GM12864 (cell line): ENCODE measurements around the gene RHOF.
A peak's percentile ranks its signal among the peaks of the same experiment; 100 is the strongest.

Experiments
- DNase-seq: peaks from one replicate; pipeline ENCODE4 v3.0.0-alpha.2; 2011; ENCODE audit warnings: low read depth
- H3K4me3 ChIP-seq: 2 replicates; pipeline ENCODE4 v1.5.1; 2011; ENCODE audit warnings: mild to moderate bottlenecking, low read depth, low read length, control low read depth
- TF ChIP-seq, protein P1 (sequence below): IDR thresholded peaks from 2 replicates; pipeline ENCODE4 v1.5.1; 2011; ENCODE audit warnings: low read depth, mild to moderate bottlenecking, moderate library complexity, low read length, control low read depth, inconsistent platforms; ENCODE audit errors: missing control alignments

The RHOF gene, protein sequence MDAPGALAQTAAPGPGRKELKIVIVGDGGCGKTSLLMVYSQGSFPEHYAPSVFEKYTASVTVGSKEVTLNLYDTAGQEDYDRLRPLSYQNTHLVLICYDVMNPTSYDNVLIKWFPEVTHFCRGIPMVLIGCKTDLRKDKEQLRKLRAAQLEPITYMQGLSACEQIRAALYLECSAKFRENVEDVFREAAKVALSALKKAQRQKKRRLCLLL

DNA sequence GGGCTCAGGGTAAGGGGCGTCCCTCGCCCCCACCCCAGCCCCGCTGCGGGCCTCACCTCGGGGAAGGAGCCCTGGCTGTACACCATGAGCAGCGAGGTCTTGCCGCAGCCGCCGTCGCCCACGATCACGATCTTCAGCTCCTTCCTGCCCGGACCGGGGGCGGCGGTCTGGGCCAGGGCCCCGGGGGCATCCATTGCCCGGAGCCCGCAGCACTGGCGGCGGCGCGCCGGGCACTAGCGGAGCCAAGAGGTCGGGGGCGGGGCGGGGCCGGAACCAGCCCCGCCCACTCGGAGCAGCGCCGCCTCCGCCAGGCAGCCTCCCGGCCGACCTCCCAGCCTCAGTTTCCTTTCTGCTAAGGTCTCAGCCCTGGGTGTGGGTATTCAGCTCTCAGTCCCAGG lies at the start of gene RHOF:
RHOF (minus strand) TSS at position 249 of the 398 bp plus-strand sequence; CDS start at position 194, 55 bp downstream.
- H3K4me3 ChIP-seq = peak within 1 kb of the TSS; percentile 84
- no peak for DNase-seq
- TF ChIP-seq, protein P1, sequence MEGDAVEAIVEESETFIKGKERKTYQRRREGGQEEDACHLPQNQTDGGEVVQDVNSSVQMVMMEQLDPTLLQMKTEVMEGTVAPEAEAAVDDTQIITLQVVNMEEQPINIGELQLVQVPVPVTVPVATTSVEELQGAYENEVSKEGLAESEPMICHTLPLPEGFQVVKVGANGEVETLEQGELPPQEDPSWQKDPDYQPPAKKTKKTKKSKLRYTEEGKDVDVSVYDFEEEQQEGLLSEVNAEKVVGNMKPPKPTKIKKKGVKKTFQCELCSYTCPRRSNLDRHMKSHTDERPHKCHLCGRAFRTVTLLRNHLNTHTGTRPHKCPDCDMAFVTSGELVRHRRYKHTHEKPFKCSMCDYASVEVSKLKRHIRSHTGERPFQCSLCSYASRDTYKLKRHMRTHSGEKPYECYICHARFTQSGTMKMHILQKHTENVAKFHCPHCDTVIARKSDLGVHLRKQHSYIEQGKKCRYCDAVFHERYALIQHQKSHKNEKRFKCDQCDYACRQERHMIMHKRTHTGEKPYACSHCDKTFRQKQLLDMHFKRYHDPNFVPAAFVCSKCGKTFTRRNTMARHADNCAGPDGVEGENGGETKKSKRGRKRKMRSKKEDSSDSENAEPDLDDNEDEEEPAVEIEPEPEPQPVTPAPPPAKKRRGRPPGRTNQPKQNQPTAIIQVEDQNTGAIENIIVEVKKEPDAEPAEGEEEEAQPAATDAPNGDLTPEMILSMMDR = peak; percentile 0

GRCh38 chr12:121839993-121840761 lies 46.7 kb upstream of the RHOF start:
- no peak for DNase-seq
- H3K4me3 ChIP-seq = peak overlapping the region; percentile 74
- TF ChIP-seq, protein P1 = no peak

GRCh38 chr12:121839106-121839992 lies 45.9 kb upstream of the RHOF start:
- H3K4me3 ChIP-seq = peak overlapping the region; percentile 74
- peak; percentile 88 for DNase-seq
- TF ChIP-seq, protein P1 = peak; percentile 15

DNA sequence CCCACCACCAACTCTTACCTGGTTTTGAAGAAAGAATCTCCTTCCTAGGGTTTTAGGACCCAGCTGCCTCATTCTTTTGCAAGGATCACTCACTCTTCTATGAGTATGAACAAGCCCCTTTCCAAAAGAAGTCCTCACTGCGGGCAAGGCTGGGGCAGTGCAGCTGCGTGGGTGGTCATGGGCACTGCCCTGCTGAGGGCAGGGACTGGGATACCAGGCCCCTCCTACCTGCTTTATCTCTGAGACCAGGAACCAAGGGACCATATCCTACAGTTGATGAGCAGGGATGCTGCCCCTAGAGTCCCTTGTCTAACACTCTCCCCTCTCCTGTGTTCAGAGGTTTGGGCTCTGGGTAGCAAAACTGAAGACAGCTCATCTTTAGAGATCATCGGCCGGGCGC lies 44.6 kb upstream of the RHOF start:
- DNase-seq = no peak
- no peak overlapping the region for H3K4me3 ChIP-seq
- TF ChIP-seq, protein P1 = no peak

- TF ChIP-seq, protein P1 = no peak
Observed at GRCh38 chr12:121837680-121838079, 44.2 kb upstream of the RHOF start.

GRCh38 chr12:121831571-121832245 lies 38.2 kb upstream of the RHOF start:
- H3K4me3 ChIP-seq = no peak overlapping the region
- TF ChIP-seq, protein P1 = no peak
- DNase-seq = no peak

More at GRCh38 chr12:121837680-121838079, 44.2 kb upstream of the RHOF start:
- H3K4me3 ChIP-seq = no peak overlapping the region
- DNase-seq = no peak
